ENCODE measurements around the gene RAF1.

DNA sequence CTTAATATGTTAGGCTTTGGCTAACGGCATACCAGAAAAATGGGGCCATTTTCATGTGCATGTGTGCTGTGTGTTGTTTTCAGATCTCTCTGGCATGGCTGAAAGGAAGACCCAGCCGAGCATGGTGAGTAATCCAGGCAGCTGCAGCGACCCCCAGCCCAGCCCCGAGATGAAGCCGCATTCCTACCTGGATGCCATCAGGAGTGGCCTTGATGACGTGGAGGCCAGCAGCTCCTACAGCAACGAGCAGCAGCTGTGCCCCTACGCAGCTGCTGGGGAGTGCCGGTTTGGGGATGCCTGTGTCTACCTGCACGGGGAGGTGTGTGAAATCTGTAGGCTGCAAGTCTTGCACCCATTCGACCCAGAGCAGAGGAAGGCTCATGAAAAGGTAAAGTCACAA lies 91.9 kb downstream of the RAF1 start:
- TF ChIP-seq POLR2AphosphoS5 (IDR thresholded peaks at IDR 0.05; ENCODE audit: low read depth, low read length) (no peak), TCF7L2 (IDR thresholded peaks at IDR 0.05; ENCODE audit: low read depth, low read length) (no peak), SIN3A (IDR thresholded peaks at IDR 0.05; ENCODE audit: borderline replicate concordance, insufficient read depth, low read depth, low read length) (no peak)
- TF ChIP-seq, protein P1, sequence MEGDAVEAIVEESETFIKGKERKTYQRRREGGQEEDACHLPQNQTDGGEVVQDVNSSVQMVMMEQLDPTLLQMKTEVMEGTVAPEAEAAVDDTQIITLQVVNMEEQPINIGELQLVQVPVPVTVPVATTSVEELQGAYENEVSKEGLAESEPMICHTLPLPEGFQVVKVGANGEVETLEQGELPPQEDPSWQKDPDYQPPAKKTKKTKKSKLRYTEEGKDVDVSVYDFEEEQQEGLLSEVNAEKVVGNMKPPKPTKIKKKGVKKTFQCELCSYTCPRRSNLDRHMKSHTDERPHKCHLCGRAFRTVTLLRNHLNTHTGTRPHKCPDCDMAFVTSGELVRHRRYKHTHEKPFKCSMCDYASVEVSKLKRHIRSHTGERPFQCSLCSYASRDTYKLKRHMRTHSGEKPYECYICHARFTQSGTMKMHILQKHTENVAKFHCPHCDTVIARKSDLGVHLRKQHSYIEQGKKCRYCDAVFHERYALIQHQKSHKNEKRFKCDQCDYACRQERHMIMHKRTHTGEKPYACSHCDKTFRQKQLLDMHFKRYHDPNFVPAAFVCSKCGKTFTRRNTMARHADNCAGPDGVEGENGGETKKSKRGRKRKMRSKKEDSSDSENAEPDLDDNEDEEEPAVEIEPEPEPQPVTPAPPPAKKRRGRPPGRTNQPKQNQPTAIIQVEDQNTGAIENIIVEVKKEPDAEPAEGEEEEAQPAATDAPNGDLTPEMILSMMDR (IDR thresholded peaks at IDR 0.05), result no peak
- TF ChIP-seq, protein P2, sequence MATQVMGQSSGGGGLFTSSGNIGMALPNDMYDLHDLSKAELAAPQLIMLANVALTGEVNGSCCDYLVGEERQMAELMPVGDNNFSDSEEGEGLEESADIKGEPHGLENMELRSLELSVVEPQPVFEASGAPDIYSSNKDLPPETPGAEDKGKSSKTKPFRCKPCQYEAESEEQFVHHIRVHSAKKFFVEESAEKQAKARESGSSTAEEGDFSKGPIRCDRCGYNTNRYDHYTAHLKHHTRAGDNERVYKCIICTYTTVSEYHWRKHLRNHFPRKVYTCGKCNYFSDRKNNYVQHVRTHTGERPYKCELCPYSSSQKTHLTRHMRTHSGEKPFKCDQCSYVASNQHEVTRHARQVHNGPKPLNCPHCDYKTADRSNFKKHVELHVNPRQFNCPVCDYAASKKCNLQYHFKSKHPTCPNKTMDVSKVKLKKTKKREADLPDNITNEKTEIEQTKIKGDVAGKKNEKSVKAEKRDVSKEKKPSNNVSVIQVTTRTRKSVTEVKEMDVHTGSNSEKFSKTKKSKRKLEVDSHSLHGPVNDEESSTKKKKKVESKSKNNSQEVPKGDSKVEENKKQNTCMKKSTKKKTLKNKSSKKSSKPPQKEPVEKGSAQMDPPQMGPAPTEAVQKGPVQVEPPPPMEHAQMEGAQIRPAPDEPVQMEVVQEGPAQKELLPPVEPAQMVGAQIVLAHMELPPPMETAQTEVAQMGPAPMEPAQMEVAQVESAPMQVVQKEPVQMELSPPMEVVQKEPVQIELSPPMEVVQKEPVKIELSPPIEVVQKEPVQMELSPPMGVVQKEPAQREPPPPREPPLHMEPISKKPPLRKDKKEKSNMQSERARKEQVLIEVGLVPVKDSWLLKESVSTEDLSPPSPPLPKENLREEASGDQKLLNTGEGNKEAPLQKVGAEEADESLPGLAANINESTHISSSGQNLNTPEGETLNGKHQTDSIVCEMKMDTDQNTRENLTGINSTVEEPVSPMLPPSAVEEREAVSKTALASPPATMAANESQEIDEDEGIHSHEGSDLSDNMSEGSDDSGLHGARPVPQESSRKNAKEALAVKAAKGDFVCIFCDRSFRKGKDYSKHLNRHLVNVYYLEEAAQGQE (IDR thresholded peaks at IDR 0.05; ENCODE audit: insufficient read depth in 1 of 2, low read depth in 2 of 2, low read length in 1 of 2), result no peak
